ENCODE data around the gene KIF23.
A peak's percentile ranks its signal among the peaks of the same experiment; 100 is the strongest.

KIF23 gene

GRCh38 chr15:69395460-69395859, 18.7 kb upstream of the KIF23 start:
- DNase-seq, result no peak

- DNase-seq, result no peak
Observed at GRCh38 chr15:69395991-69396390, 18.2 kb upstream of the KIF23 start.

- no peak for DNase-seq
Observed at GRCh38 chr15:69398491-69398891, 15.7 kb upstream of the KIF23 start.

- DNase-seq, result peak; percentile 11
Observed at GRCh38 chr15:69400850-69401249, 13.3 kb upstream of the KIF23 start.

GRCh38 chr15:69402816-69403215, 11.3 kb upstream of the KIF23 start:
- no peak for DNase-seq

GRCh38 chr15:69403594-69403993, 10.6 kb upstream of the KIF23 start:
- no peak for DNase-seq

- no peak for DNase-seq
Observed at GRCh38 chr15:69405110-69405509, 9.0 kb upstream of the KIF23 start.

GRCh38 chr15:69407719-69408400, 6.3 kb upstream of the KIF23 start:
- DNase-seq, result no peak

GRCh38 chr15:69408841-69409240, 5.3 kb upstream of the KIF23 start:
- DNase-seq, result no peak

GRCh38 chr15:69410248-69410874, 3.8 kb upstream of the KIF23 start:
- DNase-seq, result peak; percentile 13

GRCh38 chr15:69412274-69412673, 1.9 kb upstream of the KIF23 start:
- DNase-seq, result no peak

- no peak for DNase-seq
Observed at GRCh38 chr15:69412701-69413100, 1.4 kb upstream of the KIF23 start.

GRCh38 chr15:69414701-69415167, 585 bp downstream of the KIF23 start:
- peak; percentile 9 for DNase-seq

GRCh38 chr15:69415381-69415780, 1.2 kb downstream of the KIF23 start:
- DNase-seq, result no peak

GRCh38 chr15:69417581-69417980, 3.4 kb downstream of the KIF23 start:
- DNase-seq, result no peak

GRCh38 chr15:69421498-69421897, 7.3 kb downstream of the KIF23 start:
- no peak for DNase-seq

- no peak for DNase-seq
Observed at GRCh38 chr15:69422336-69422895, 8.3 kb downstream of the KIF23 start.

GRCh38 chr15:69424001-69424400, 9.9 kb downstream of the KIF23 start:
- no peak for DNase-seq

GRCh38 chr15:69424748-69425413, 10.7 kb downstream of the KIF23 start:
- no peak for DNase-seq

GRCh38 chr15:69433831-69434230, 19.7 kb downstream of the KIF23 start:
- DNase-seq, result no peak

GRCh38 chr15:69434238-69434637, 20.1 kb downstream of the KIF23 start:
- no peak for DNase-seq

- DNase-seq, result no peak
Observed at GRCh38 chr15:69434679-69435078, 20.5 kb downstream of the KIF23 start.

GRCh38 chr15:69435985-69436384, 21.8 kb downstream of the KIF23 start:
- no peak for DNase-seq

GRCh38 chr15:69436951-69437350, 22.8 kb downstream of the KIF23 start:
- no peak for DNase-seq
